Activated CD4-positive, CD25-positive, alpha-beta regulatory T cell (primary cell): ENCODE measurements around the gene TAS2R31.

Source experiments
- DNase-seq, 4 experiments: peaks; one replicate each; lab custom pipeline; 2025; lab: John Stamatoyannopoulos, UW

The TAS2R31 gene

GRCh38 chr12:10998204-10998603 is 33.0 kb downstream of the TAS2R31 start, which contains the start of gene TAS2R20:
Gene TAS2R20, minus strand, starts transcription at chr12:10998304. Its CDS starts 429 bp downstream, at chr12:10997875.
- no peak for DNase-seq

- no peak for DNase-seq
These were observed 36.9 kb downstream of the TAS2R31 start for GRCh38 chr12:10994307-10994706.

- DNase-seq = no peak
These were observed 42.1 kb downstream of the TAS2R31 start for GRCh38 chr12:10989107-10989506.

- no peak for DNase-seq
These were observed 44.4 kb downstream of the TAS2R31 start, which contains the start of gene TAS2R50 for GRCh38 chr12:10986812-10987211. Gene TAS2R50, minus strand, starts transcription at chr12:10986912. Its CDS starts 52 bp downstream, at chr12:10986860.

GRCh38 chr12:10982244-10982643 is 49.0 kb downstream of the TAS2R31 start:
- no peak for DNase-seq
